CD4-positive, alpha-beta T cell treated with Interleukin-15 for 1 hour (primary cell): ENCODE measurements around the gene BASP1.
"Not testable (repeated sequence)": the region's sequence is repeated elsewhere in the genome, so short reads cannot be mapped to it uniquely, and the experiment has no call there.

Source experiments
- DNase-seq: peaks from one replicate; pipeline ENCODE4 v3.0.0-alpha.2; 2020

The BASP1 gene

DNA sequence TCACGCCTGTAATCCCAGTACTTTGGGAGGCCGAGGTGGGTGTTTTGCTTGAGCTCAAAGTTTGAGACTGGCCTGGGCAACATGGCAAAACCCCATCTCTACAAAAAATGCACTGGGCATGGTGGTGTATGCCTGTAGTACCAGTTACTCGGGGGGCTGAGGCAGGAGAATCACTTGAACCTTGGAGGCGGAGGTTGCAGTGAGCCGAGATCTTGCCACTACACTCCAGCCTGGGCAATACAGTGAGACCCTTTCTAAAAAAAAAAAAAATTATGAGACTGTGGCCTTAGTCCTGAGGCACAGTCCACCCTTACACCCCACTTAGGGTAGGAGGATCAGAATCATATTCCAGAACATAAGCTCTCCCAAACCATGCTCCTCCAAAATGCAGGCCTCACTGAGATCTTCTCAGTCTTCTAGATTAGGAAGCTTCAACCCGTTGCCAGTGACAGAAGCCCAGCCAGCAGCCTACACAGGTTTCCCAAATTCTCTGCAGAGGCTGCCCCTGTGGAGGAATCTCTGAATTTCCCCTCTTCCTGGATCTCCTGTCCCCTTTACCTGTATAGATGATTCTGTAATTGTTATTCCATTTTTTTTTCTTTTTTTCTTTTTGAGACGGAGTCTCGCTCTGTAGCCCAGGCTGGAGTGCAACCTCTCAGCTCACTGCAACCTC lies 77.3 kb downstream of the BASP1 start:
- no peak for DNase-seq

DNA sequence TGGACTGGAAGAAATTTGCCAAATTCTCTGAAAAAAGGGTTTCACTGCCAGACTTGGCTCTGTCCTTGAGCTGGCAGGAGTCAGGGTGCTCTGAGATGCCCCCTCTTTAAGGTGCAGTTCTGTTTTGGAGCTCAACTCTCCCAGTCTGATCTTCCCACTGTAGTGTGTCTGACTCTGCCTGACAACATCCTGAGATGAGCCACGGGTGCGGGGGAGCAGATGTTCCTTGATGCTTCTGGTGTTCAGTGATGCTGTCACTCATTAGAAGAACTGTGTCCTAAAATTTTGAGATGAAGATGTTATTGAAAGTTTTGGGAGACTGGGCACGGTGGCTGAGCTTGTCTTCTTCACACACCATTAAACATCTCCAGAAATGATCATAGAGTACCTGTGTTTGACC lies 78.2 kb downstream of the BASP1 start:
- DNase-seq: no peak

DNA sequence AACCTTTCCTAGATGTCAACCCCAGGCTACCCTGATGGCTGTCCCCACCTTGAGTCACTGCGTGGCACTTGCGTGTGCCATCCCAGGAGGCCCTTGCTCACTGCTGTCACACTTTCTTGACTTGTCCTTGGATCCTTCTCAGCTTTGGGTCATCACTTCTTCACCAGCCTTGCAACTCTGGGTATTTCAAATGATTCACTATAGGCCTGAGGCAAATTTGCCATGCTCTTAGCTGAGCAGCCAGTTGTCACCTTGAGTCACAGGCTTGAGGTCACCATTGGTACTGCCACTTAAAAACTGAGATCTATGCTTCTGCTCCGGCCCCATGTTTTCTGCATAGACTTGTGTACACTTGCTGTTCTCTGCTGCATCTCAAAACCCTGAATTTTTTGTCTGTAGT lies 84.7 kb downstream of the BASP1 start:
- peak; percentile 46 for DNase-seq

DNA sequence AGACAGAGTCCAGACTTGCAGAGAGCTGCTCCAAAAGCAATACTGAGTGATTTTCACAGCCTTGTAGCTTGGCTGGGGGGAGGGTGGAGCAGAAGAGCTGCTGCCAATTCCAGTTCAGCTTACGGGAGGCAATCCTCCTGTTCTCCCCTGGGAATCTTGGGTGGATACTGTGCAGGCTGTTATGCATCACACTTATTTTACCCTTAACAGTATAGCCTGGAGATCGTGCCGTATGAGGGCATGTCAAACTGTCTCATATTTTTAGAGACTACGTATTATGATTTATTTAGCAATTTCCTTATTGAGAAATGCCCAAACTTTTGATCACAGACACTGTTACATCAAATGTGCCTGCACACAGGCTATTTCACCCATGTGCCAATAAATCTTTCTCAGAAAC lies 85.2 kb downstream of the BASP1 start:
- DNase-seq: no peak

DNA sequence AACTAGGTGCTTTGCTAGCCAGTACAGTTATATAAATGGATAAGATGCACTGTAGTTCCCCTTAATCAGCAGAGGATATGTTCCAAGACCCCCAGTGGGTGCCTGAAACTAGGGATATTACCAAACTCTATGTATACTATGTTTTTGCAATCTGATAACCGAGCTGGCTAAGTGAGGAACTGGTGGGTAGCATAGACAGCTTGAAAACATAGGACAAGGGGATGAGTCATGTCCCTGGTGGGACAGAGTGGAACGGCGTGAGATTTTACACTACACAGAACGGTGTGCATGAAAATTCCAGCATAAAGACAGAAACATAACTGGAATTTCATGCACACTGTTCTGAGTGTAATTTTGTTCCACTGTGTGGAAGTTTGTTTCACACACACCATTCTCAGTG lies 86.9 kb downstream of the BASP1 start:
- no peak for DNase-seq

DNA sequence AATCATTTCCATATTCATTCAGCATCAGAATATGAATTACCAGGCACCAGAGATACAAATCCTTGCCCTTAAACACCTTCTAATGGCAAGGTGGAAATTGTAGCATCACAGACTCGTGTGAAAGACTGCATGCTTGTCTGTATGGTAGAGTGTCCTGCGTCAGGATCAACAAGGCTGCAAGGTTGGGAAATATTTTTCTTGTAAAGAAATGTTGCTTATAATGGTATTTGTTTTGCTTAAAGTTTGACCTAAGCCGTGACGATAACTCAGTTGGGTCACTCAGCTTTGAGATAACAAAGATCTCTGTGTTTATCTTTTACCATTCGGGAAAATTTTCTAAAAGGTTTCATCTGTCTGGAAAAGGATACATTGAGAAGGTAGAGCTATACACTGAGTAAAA lies 87.6 kb downstream of the BASP1 start:
- DNase-seq: no peak

DNA sequence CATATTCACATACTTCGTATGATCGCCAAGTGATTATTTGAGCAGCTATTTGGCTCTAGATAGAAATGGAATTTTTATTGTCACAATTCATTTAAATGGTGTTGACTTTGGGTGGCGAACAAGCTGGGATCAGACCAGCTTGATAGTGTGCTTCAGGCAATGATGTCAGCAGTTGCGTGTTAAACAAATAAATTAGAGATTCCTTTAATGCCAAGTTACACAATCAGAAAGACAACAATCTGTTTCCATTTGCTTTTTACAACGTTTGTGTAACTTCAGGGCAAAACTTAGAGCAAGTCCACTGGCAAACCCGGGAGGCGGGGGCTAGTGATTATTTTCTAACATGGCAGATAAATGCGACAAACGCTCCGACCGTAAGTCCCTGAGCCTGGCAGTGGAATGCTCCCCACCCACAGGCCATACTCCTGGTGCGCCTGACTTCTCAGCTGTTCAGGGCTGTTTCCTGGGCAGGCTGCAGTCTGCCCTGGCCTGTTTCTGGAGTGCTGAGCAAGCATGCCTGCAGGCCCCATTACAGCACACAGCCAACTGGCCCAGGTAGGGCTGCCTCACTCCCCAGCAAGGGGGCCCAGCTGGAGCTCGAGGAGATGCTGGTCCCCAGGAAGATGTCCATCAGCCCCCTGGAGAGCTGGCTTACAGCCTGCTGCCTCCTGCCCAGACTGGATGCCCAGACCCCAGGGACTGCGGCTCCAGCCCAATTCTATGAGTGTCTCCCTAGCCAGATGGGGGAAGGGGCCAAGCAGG lies 88.7 kb downstream of the BASP1 start:
- no peak for DNase-seq

DNA sequence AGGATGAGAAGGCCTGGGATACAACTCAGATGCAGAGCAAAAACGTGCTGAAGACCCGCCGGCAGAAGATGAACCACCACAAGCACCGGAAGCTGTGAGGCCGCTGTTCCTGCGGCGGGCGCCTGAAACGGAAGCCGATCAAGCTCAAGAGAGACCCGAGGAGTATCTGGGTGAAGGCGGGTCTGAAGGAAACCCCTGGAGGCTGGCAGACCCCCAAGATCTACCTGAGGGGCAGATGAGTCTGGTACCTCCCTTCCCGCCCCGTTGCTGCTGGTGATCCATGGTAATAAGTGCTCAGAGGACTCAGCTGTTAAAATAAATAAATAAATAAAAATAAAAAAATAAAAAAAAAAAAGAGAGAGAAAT lies 89.3 kb downstream of the BASP1 start:
- DNase-seq: no peak

DNA sequence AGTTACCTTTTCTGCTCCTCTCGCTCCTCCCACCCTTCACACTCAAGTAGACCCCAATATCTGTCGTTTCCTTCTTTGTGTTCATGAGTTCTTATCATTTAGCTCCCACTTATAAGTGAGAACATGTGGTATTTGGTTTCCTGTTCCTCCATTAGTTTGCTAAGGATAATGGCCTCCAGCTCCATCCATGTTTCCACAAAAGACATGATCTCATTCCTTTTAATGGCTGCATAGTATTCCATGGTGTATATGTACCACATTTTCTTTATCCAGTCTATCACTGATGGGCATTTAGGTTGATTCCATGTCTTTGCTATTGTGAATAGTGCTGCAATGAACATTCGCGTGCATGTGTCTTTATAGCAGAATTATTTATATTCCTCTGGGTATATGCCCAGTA lies 90.0 kb downstream of the BASP1 start:
- not testable (repeated sequence) for DNase-seq

DNA sequence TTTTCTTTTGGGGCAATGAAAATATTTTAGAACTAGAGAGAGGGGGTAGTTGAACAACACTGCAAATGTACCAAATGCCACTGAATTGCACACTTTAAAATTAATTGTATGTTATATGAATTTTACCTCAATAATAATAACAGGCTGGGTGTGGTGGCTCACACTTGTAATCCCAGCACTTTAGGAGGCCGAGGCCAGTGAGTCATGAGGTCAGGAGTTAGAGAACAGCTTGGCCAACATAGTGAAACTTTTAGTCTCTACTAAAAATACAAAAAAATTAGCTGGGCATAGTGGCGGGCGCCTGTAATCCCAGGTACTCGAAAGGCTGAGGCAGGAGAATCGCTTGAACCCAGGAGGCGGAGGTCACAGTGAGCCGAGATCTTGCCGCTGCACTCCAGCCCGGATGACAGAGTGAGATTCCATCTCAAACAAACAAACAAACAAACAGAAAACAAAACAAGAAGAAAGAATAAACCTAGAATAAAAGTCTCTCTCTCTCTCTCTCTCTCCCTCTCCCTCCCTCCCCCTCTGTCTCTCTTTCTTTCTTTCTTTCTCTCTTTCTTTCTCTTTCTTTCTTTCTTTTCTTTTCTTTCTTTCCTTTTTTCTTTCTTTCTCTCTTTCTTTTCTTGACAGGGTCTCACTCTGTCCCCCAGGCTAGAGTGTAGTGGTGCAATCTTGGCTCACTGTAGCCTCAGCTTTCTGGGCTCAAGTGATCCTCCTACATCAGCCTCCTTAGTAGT lies 91.1 kb downstream of the BASP1 start:
- no peak for DNase-seq

DNA sequence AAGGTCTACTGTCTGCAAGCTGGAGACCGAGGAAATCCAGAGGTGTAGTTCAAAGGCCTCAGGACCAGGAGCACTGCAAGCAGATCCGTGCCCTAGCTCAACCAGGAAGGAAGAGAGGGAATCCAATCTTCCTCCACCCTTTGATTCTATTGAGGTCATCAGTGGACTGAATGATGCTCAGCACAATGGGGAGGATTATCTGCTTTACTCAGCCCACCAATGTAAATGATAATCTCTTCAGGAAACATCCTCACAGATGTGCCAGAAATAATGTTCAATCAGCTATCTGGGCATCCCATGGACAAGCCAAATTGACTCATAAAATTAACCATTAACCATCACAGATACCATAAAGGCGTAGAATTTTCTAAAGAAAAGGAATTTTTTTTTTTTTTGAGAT lies 92.0 kb downstream of the BASP1 start:
- DNase-seq: no peak

DNA sequence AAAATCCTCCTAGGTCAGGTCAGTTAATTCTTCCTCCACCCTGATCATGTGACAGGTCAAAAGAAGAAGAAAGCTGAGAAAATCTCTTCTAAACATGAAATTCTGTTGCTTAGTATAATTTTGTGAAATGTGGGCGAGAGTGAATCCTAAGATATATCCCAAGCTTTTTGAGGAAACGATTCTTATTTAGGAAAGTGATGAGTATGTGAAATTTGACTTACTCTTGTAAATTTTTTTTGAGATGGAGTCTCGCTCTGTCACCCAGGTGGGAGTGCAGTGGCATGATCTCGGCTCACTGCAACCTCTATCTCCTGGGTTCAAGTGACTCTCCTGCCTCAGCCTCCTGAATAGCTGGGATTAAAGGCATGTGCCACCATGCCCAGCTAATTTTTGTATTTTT lies 93.1 kb downstream of the BASP1 start:
- DNase-seq: not testable (repeated sequence)

DNA sequence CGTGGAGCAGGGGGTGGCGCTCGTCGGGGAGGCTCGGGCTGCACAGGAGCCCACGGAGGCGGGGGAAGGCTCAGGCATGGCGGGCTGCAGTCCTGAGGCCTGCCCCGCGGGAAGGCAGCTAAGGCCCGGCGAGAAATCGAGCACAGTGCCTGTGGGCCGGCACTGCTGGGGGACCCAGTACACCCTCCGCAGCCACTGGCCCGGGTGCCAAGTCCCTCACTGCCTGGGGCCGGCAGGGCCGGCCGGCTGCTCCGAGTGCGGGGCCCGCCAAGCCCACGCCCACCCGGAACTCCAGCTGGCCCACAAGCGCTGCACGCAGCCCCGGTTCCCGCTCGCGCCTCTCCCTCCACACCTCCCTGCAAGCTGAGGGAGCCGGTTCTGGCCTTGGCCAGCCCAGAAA lies 94.4 kb downstream of the BASP1 start:
- not testable (repeated sequence) for DNase-seq

DNA sequence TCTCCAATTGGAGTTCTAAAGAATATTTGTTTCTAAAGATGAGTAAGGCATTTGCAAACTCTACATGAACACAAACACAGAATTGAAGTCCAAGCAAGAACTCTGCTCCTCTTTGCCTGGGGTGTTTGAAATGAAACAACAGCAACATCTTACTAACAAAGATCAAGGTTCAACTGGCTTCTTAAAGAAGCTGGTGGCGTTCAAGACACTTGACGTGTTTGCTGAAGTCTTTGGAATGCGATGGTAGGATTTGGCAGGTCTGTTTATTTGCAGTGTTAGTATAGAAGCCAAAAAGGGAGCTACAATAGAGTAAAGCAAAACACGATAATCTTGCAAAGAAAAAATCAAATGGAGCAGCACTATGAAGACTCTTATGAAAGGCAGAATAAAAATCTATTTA lies 94.9 kb downstream of the BASP1 start:
- no peak for DNase-seq

DNA sequence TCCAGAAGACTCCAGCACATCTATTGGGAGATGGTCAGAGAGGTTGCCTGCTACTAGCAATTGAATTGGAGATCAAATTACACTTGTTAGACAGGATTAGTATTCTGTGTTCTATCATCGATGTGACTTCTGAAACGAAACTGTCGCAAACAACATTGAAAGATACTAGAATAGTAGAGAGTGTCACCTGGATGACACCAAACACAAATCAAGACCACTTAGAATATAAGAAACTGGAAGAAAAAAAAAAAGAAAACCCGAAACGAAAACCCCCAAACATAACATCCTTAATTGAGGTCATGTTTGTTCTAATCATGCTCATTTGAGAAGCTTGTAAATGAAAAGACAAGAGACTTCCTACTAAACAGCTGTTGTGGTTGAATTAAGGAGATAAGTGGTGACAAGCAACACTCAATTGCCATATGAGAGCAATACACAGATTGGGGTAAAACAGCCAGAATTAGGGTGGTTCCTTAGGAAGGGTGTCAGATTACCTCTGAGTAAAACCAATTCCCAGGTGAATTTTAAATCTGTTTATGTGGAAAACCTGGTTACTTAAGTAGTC lies 97.6 kb downstream of the BASP1 start:
- DNase-seq: no peak

DNA sequence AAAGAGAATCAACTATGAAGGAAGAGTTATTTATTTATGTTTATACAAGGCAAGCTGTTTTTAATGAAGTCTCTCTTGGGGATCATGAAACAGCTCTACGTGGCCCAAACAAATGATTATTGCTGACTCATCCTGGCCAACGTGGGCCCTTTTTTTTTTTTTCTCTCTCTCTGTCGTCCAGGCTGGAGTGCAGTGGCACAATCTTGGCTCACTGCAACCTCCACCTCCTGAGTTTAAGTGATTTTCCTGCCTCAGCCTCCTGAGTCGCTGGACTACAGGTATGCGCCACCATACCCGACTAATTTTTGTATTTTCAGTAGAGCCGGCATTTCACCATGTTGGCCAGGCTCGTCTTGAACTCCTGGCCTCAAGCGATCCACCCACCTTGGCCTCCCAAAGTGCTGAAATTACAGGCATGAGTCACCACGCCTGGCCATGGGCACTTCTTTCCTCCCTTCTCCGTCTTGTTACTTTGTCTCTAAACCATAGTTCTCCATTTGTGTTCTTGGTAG lies 98.3 kb downstream of the BASP1 start:
- DNase-seq: no peak

DNA sequence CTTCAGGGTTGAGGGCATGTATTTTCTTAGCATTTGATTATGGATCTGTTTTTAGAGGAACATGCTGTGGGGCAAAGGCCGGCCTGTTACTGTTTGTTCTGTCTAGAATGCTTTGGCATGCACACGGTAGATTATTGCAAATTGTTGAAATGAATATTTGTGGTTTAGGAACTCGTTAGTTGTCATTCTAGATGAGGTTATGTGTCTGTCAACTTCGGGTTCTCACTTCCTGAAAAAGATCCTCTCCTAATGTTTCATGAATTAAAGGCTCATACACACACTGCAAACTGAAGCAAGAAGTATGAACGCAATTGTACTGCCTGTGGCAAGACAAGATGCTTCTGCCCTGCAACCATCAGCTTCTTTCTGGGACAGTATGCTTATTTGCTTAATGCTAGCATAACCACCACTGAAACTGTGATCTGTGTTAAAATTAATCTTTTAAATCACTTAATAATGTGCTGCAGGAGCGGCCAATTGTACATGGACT lies 99.6 kb downstream of the BASP1 start:
- no peak for DNase-seq

DNA sequence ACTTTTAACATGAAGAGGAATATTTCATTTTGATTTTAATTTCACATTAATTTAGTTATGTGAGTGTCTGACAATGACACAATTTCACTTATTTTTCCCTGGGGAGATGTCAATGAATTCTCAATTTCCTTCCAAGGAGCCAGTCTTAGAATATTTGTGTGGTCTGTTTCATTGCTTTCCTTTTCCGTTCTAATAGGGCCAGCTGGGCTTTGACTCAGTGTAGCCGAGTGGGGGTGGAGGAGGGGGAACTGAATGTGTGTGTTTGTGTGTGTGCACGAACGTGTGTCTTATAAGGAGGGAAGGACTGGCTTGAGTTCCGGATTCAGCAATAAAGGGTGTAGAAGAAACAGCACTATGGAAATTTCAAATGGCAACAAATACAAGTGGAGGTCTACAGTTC lies 100.0 kb downstream of the BASP1 start:
- no peak for DNase-seq

DNA sequence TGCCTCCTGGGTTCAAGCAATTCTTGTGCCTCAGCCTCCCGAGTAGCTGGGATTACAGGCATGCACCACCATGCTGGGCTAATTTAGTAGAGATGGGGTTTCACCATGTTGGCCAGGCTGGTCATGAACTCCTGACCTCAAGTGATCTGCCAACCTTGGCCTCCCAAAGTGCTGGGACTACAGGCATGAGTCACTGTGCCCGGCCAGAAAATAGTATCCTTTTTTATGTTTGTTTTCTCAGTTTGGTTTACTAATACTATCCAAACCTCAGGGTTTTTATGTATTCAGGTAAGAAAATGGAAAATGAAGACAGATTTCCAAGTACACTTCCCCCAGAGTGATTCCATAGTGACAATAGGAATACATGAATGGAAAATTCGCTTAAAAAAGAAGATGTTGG lies 101.7 kb downstream of the BASP1 start:
- not testable (repeated sequence) for DNase-seq

DNA sequence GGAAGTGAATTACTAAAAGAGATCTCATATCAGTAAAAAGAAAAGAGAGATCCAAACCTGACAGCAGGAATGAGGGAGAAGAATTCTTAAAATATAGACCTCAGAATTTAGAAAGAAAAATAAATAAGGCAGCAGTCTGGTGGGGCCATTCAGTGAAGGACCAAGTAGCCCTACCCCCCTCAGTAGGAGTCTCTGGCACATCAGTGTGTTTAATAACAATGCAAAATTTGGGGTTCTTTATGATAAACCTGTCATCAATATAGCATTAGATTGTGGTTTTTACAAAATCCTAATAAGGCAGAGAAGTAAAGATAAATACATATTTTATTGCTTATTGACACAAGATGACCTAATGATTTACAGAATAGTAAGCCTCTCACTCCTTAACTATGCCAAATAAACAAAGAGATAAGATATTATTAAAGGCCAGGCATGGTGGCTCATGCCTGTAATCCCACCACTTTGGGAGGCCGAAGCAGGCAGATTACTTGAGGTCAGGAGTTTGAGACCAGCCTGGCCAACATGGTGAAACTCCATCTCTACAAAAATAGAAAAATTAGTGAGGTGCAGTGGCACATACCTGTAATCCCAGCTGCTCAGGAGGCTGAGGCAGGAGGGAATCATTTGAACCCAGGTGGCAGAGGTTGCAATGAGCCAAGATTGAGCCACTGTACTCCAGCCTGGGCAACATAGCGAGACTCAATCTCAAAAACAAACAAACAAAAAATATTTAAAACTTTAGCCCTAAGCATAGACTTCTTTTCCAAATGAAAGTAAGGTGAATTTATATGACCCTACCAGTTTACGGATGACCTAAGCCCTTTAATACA lies 108.6 kb downstream of the BASP1 start:
- no peak for DNase-seq
